Measurements from ENCODE around the gene FAT1. TPM values are rescaled to one million over a fixed set of nuclear protein-coding genes. Genes with fewer than 3 reads are reported as not detected.

Gene FAT1
- total and polyA plus RNA-seq, 2 donors (not counting 3 experiments of a cell fraction or from before 2014, with no cell fraction given) = 9.2 to 9.8 TPM

GRCh38 chr4:186596850-186597390, 126.7 kb downstream of the FAT1 start:
- Histone ChIP-seq H2AFZ (ENCODE audit: low read depth, low read length) (no peak overlapping the region), H3K4me2 (ENCODE audit: insufficient read depth, low read length) (no peak overlapping the region), H3K9me3 (replicated peaks; ENCODE audit: control insufficient read depth, insufficient read depth, low read length) (no peaks in the 10 kb centered on the region), H3K9me1 (replicated peaks; ENCODE audit: control insufficient read depth, extremely low read depth, insufficient read depth, low read length) (no peaks in the 10 kb centered on the region), H3K4me3 (replicated peaks in 1 of 3; ENCODE audit: insufficient read depth in 1 of 3, low read depth in 1 of 3, low read length in 3 of 3) (no peak overlapping the region), H3K27ac (ENCODE audit: insufficient read depth, low read depth, low read length) (no peak overlapping the region), H3K4me1 (ENCODE audit: control insufficient read depth, extremely low read depth, insufficient read depth, low read length) (no peaks in the 10 kb centered on the region), H3K36me3 (ENCODE audit: control insufficient read depth in 2 of 2, extremely low read depth in 1 of 2, insufficient read depth in 2 of 2, low read length in 2 of 2) (no peaks in the 10 kb centered on the region), H3K79me2 (ENCODE audit: control insufficient read depth, insufficient read depth, low read length) (no peaks in the 10 kb centered on the region), H4K20me1 (replicated peaks; ENCODE audit: control insufficient read depth, extremely low read depth, insufficient read depth, low read length) (no peaks in the 10 kb centered on the region), H3K27me3 (ENCODE audit: control insufficient read depth in 2 of 2, insufficient read depth in 2 of 2, low read length in 2 of 2) (no peaks in the 10 kb centered on the region), H3K9ac (replicated peaks; ENCODE audit: extremely low read depth, insufficient read depth, low read length) (no peak overlapping the region)
- intact Hi-C loops (cut with micrococcal nuclease) = no loop called here
- FAIRE-seq (no peak), DNase-seq (ENCODE audit: low read depth, low spot score) (no peak)
- no TSS peak for BruUV-seq (replicated peaks)
- ChIA-PET POLR2A (no interaction called here), CTCF (interaction anchor here (1.1 kb wide), 1 partner anchor 10 kb away, joined by 3 read pairs; no protein-coding TSS in a partner anchor)
- dilution Hi-C loops (cut with MboI; ENCODE audit: extremely low pct_ligation_motif_present, low sequenced_read_pairs) = no loop called here
- TF ChIP-seq FOS (IDR thresholded peaks at IDR 0.05; ENCODE audit: borderline replicate concordance, insufficient read depth, low read length) (no peak), POLR2AphosphoS5 (IDR thresholded peaks at IDR 0.05; ENCODE audit: insufficient read depth, low read depth, low read length) (no peak), GATA2 (IDR thresholded peaks at IDR 0.05; ENCODE audit: insufficient read depth, insufficient read length, low read depth, low read length) (no peak), MYC (IDR thresholded peaks at IDR 0.05; ENCODE audit: low read depth, low read length) (no peak), MAX (IDR thresholded peaks at IDR 0.05; ENCODE audit: insufficient read depth, insufficient read length) (no peak), POLR2A (IDR thresholded peaks at IDR 0.05; ENCODE audit: low read depth, low read length) (no peak), CTCF (IDR thresholded peaks at IDR 0.05; ENCODE audit: extremely low read depth in 1 of 2, insufficient read depth in 1 of 2, low read depth in 1 of 2, low read length in 2 of 2) (no peak), EZH2 (IDR thresholded peaks at IDR 0.05; ENCODE audit: borderline replicate concordance, low read depth, low read length, severe bottlenecking) (no peak), JUN (IDR thresholded peaks at IDR 0.05; ENCODE audit: borderline replicate concordance, insufficient read depth, insufficient read length, low read depth) (no peak)
